GM21619 (cell line): ENCODE results near the gene ZNF749.

ENCODE experiments used
- ATAC-seq: cut with Tn5 transposase; IDR thresholded peaks from one replicate; pipeline ENCODE4 v1.9.1; 2021; ENCODE audit not compliant: unreplicated experiment

The ZNF749 gene

DNA sequence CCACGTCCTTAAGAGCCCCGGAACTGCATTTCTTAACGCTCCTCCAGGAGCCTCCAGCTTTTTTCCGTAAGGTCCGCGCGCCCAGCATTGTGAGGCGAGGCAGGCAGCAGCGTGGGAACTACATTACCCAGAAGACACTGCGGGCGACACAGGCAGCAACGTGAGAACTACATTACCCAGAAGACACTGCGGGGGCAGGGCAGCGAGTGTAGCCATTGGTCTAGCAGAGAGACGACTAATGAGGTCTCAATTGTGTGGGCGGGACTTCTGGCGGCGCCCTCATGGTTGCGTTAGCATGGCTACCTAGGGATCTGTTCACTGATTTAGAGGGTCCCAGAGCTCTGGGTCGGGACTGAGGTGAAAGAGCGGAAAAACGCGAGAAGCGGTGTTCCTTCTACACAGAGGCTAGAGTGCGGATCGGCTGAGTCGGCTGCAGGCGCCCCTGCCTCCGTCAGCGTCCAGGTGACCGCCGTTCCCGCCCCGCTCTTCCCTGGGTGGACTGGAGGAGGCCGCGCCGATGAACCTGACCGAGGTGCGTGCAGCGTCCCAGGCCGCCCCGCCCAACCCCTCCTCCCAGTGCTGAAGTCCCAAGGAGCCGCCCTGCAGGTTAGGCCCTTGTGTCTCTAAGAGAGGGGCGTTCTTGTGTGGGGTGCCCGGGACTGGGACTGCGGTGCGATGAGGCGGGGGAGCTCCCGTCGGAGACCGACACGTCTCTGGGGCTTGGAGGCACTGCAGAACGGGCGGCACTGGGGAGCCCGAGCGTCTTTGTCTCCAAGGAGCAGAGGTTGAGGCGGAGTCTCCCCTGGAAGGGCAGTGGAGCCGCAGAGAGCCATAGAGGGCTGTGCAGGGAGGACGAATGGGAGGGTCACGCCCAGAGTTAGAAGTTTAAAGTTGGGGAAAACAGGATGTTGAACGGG is at the start of gene ZNF749:
TSS of gene ZNF749 (plus strand) at position 264 of the 917 bp plus-strand sequence. CDS start at position 518, 254 bp downstream.
- peak; percentile 95 for ATAC-seq

DNA sequence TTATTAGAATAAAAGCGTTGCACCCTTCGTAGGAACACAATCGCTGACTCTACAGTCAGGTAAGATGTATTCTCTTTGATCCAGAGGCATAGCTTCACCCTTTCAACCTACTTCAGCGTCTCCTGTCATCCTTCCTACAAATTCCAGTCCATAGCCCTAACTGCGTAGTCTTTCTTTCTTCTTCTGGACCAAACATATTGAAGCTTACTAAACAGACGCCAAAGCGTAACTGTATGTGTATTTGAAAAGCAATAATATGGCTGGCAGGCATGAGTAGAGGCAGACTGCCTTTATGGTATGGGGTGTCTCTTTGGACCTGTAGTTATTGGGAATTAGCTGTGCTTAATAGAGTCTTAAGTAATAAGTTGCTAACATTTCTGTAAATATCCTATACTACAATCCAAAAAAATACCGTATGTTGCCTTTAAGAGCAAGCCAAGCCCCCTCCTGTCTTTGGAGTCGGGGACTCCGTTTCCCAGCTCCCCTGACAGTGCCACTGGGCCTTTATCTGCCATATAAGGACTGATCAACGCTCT is 45.9 kb upstream of the ZNF749 start:
- ATAC-seq, result no peak

DNA sequence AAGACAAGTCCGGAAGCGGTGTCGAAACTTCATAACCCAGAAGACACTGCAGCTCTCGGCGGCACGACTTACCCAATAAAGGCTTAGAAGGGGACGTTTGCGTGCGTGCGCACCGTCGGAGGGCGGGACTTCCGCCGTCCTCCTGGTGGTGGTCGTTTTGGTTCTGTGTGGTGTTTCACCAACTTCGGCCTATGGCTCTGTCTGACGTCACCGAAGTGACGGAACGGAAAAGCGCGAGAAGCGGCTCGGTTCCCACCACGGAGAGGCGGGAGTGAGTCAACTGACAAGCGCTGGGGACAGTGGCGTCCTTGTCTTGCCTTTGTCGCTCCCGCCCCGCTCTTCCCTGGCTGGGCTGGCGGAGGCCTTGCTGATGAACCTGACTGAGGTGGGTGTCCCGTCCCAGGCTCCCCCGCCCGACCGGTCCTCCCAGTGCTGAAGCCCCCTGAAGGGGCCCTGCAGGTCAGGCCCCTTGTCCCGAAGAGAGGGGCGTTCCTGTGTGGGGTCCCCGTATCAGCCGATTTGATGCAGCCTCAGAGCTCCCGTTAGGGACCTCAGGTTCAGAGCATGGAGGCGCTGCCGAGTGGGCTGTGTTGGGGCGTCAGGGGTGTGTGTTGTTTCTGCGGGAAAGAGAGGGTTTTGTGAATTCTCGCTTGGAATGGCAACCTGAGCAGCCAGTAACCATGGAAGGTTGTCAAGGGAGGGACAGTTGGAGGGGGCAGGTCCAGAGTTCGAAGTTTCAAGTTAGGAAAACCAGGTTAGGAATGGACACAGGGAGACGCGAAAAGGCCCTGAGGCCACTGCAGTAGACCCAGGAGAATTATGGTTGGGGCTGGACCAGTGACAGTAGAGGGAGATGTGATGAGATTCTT is 45.2 kb upstream of the ZNF749 start, which contains the start of gene ZNF548:
TSS of gene ZNF548 (plus strand) at position 125 of the 869 bp plus-strand sequence. CDS start at position 371, 246 bp downstream.
- ATAC-seq, result peak; percentile 97

DNA sequence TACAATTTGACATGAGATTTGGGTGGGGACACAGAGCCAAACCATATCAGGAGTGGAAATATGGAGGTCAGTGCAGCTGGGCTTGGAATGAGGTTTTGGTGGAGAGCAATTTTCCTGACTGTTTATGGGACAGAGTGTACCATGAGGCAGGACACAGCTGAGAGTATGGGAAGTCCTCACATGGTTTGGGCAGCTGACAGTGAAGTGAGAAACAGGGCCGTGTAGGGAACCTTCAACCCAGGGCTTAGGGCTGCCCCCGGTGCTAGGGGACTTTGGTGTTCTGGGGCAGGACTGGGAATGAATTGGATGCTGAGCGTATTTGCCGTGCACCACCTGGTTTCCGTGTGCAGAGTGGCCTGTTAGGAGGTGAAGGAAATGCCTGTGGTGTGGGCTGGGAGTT is 39.4 kb upstream of the ZNF749 start:
- ATAC-seq, result no peak

DNA sequence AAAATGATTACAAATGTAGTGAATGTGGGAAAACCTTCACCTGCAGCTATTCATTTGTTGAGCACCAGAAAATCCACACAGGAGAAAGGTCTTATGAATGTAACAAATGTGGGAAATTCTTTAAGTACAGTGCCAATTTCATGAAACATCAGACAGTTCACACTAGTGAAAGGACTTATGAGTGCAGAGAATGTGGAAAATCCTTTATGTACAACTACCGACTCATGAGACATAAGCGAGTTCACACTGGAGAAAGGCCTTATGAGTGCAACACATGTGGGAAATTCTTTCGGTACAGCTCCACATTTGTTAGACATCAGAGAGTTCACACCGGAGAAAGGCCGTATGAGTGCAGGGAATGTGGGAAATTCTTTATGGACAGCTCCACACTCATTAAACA is 36.3 kb upstream of the ZNF749 start:
- ATAC-seq, result no peak

DNA sequence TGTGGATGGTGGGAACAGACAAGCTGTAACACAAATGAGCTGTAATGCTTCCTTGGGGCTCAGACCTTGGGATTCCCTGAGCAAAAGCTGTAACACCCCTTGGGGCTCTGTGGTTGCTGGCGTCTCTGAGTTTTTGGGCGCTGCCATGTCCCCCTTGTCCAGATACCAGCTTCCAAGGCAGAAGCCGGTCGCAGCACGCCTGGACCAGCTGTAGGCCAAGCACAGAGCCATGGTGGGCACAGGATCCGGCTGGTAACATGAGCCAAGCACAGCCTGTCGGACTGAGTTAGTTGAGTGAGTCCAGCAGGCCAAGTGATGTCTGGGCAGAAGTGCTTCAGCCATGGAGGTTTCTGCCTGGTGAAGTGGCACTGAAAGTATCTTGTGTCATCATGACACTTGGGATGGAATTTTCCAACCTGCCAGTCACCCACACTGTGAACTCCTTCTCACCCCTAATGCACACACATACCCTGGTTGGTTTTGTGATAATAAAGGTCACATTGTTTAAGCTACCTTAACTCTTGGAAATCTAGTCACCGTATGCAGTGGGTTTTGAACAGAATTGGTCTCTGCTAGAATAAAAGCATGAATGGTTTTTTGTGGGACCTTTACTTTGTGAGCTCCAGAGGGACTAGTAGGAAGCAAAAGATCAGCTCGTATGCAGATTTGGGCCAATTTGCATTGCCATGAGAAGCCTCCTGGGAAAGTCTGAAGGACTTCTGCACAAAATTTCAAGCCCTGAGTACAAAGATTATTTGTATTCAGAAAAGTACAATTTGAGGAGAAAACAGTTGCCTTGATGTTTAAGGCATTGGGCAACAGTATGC is 31.2 kb upstream of the ZNF749 start:
- no peak for ATAC-seq

DNA sequence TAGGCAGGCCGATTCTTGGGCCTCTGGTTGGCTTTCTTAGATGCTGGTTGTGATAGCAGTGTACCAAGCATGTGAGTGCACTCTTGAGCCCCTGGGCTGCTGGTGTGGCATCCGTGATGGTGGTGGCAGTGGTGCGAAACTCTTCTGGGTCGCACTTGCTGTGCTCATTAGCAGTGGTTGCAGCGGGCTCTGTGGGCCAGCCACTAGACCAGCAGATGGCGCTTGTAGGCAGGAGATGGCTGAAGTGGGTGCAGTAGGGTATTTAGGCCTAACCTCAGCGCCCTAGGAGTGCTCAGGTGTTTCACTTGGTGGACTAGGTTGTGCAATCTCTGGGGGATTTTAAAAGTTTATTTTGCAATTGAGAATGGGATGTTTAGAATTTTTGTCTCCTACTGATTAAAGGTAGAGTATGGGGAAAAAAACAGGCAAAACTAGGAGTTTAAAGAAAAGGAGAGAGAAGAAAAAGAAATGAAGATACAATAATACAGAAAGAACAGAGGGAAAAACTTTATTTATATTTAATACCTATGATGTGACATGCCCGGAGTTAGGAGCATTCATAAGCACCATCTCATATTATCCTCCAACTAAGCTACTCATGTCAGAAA is 28.5 kb upstream of the ZNF749 start:
- no peak for ATAC-seq

DNA sequence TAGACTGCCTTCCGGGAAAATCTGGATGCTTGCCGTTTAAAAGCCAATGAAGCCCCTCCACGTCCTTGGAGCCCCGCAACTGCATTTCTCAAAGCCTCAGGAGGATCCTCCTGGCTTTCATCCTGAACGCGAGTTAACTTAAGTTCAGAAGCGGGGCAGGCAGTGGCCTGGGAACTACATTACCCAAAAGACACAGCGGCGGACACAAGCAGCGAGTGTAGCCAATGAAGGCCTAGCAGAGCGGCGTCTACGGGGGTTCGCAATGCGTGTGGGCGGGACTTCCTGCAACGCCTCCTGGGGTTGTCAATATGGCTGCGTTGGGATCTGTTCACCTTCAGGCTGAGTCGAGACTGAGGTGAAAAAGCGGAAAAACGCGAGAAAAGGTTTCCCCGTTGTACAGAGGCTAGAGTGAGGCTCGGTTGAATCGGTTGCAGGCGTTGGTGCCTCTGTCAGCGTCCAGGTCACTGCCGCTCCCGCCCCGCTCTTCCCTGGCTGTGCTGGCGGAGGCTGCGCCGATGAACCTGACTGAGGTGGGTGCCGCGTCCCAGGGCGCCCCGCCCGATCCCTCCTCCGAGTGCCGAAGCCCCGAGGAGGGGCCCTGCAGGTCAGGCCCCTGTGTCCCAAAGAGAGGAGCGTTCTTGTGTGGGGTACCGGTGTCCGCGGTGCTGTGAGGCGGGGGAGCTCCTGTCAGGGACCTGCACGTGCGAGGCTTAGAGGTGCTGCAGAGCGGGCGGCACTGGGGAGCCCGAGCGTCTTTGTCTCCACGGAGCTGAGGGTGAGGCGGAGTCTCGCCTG is 24.1 kb upstream of the ZNF749 start, which contains the start of gene ZNF17:
TSS of gene ZNF17 (plus strand) at position 285 of the 795 bp plus-strand sequence. CDS start 2,455 bp downstream, outside the sequence.
- ATAC-seq, result peak; percentile 98

DNA sequence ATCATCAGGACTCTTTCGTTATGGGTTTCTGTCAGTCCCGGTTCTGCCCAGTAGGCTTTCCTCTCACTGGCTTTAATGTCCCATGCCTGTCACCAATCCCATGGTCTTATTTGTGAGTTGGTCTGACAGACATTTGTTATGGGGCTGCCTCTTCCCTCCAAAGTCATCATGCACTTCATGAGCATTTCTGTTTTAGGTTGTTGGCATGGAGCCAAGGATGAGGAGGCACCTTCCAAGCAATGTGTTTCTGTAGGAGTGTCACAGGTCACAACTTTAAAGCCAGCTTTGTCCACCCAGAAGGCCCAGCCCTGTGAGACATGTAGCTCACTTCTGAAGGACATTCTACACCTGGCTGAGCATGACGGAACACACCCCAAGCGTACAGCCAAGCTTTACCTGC is 15.7 kb upstream of the ZNF749 start:
- no peak for ATAC-seq

DNA sequence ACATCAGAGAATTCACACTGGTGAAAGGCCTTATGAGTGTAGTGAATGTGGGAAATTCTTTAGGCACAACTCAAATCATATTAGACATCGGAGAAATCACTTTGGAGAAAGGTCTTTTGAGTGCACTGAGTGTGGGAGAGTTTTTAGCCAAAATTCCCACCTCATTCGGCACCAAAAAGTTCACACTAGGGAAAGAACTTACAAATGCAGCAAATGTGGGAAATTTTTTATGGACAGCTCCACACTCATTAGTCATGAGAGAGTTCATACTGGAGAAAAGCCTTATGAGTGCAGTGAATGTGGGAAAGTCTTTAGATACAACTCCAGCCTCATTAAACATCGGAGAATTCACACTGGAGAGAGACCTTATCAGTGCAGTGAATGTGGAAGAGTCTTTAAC is 14.1 kb upstream of the ZNF749 start:
- no peak for ATAC-seq

DNA sequence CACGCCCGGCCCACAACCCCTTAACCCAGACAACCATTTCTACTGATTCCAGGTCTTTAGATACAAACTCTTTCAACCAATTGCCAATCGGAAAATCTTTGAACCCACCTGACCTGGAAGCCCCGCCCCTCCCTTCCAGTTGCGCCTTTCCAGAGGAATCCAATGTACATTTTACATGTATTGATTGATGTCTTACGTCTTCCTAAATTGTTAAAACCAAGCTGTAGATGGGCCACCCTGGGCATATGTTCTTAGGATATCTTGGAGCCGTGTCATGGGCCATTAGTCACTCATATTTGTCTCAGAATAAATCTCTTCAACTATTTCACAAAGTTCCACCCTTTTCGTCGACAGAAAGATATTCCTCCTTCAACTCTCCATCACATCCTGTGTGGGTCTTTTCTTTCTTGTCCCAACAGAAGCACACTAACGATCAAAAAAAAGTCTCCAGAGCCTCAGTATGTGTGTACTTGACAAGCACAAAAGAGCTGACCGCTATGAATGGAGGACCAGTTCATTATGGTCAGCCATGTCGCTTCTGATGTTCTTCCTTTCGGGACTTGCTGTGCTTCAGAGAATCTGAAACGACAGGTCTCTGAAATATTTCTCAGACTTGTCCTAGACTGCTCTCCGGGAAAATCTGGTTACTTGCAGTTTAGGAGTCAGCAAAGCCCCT is 601 bp upstream of the ZNF749 start:
- ATAC-seq, result peak; percentile 6

DNA sequence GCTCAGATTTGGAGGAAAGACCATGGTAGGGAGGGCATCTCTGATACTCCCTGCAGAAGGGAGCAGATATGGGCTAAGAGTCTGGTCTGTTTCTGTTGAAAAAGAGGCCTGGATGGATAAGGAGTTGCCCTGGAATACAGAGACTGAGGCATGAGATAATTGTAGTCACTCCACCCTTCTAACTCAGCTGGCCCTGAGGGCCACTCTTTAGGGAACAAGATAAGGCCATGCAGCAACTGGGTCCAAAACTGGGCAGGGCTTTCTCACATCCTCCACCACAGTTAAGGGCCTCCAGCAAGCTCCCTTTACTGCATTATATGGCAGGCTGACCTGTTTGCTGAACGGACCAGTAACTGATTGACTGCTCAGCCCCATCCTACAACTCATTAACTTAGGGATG is 1.3 kb downstream of the ZNF749 start:
- ATAC-seq, result no peak

DNA sequence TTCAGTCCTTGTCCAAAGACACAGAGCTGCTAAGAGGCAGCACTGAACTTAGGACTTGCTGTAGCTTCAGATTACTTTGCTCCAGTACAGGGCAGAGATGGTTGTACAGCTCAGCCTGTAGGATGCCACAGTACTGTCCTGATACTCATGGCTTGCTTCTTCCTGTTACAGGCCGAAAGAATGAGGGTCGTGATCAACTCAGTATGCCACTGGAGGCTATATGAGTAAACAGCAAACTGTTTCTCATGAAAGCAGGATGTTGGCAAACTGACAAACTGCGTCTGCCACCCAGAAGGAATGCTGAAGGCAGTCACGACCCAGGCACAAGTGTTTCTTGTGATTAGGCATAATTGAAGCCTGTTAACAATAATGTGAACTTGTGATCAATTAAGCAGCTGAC is 2.8 kb downstream of the ZNF749 start:
- no peak for ATAC-seq

DNA sequence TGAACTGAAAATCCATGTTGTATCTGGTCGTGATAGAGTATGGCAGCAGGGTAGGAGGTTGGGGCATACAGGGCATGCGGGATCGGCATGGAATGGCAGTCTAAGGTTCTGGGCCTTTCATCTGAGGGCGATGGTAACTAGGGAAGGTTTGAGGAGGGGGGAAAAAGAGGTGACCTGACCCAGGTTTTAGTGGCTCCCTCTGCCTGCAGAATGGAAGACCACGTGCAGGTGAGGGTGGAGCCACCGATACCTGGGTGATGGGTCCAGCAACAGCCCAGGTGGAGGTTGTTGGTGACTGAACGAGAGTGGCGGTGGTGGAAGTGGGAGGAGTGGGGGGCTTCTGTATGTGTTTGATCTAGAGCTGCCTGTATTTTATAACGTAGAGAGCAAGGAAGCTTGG is 3.8 kb downstream of the ZNF749 start:
- no peak for ATAC-seq

DNA sequence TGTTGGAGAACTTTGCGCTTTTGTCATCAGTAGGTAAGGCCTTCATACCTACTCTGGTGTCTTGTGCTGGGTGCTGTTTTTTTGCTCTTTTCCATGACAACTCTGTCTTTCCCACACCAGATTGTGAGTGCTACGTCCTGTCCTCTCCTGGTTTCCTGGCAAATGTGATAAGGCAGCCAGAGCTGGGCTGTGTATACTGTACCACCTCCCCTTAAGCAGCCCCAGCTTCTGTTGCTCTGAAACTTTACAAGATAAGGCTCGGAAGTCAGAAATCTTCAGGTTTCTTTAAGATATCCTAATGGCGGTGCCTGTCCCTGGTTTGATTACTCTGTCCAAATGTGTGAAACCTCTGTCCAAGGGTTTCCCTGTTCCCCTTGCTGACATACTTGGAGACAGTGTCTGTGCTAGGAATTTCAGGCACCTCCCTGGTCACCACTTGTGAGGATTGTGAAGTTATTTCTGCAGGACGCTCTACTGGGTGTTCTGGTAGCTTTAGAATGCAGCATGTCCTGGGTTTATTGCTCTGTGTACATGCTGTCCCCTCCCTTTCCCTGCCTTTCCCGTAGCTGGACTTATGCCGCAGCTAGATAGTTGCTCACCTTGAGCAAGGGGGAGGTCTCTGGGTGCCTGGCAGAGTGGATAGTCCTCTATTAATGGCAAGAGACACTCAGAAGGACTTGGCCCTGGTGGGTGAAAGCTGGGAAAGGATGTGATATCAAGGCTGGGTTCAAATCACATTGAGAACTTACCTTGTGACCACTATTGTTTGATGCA is 7.0 kb downstream of the ZNF749 start:
- no peak for ATAC-seq

DNA sequence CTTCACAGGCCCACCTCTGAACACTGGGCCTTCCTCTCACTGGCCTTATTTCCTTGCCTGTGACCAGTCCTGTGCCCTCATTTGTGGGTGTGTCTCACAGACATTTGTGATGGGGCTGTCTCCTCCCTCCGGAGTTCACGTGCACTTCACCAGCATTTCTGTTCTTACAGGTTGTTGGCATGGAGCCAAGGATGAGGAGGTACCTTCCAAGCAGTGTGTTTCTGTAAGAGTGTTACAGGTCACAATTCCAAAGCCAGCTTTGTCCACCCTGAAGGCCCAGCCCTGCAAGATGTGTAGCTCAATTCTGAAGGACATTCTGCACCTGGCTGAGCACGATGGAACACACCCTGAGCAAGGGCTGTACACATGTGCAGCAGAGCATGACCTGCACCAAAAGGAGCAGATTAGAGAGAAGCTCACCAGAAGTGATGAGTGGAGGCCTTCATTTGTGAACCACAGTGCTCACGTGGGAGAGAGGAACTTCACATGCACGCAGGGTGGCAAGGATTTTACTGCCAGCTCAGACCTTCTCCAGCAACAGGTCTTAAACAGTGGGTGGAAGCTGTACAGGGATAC is 8.1 kb downstream of the ZNF749 start:
- ATAC-seq, result no peak

DNA sequence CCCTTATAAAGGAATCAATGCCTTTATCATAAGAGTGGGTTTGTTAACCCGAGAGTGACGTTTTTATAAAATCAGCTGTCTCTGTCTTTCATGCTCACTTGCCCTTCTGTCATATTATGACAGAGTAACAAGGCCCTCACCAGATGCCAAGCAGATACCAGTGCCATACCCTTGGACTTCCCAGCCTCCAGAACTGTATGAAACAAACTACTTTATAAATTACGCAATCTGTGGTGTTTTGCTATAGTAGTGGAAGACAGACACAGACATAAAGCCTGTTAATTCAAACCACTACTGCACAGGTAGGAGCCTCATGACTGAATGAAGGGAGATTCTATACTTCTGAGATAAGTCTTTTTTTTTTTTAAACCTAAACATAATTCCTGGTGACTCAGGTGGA is 17.2 kb downstream of the ZNF749 start:
- ATAC-seq, result no peak
